Mesenchymal stem cell (in vitro differentiated cells and primary cell): ENCODE data around the gene NXPH1.

Experiments used
- DNase-seq: peaks from one replicate; pipeline ENCODE4 v3.0.0-alpha.2; 2013
- H2AFZ ChIP-seq: one replicate; pipeline ENCODE4 v1.6.1; 2013; ENCODE audit warnings: low read depth, mild to moderate bottlenecking, control low read depth, inconsistent platforms, low read length, moderate library complexity
- H2AK5ac ChIP-seq: 2 replicates; pipeline ENCODE4 v1.6.1; 2013; ENCODE audit warnings: low read length, moderate library complexity, mild to moderate bottlenecking, inconsistent platforms; ENCODE audit not compliant: severe bottlenecking
- H2BK120ac ChIP-seq: one replicate; pipeline ENCODE4 v1.6.1; 2013; ENCODE audit warnings: low read depth, mild to moderate bottlenecking, inconsistent platforms, low read length, moderate library complexity
- H2BK12ac ChIP-seq, 2 experiments: one replicate each; pipeline ENCODE4 v1.6.1; 2013; ENCODE audit warnings: inconsistent platforms in 2 of 2, low read length in 2 of 2, mild to moderate bottlenecking in 2 of 2, moderate library complexity in 2 of 2, control low read depth in 1 of 2
- H2BK15ac ChIP-seq: one replicate; pipeline ENCODE4 v1.6.1; 2013; ENCODE audit warnings: mild to moderate bottlenecking, low read depth, inconsistent platforms; ENCODE audit not compliant: poor library complexity, severe bottlenecking
- H2BK5ac ChIP-seq: 2 replicates; pipeline ENCODE4 v1.6.1; 2013; ENCODE audit warnings: low read depth, mild to moderate bottlenecking, low read length, control low read depth, inconsistent platforms; ENCODE audit not compliant: poor library complexity, severe bottlenecking
- H3K14ac ChIP-seq, 2 experiments: one replicate each; pipeline ENCODE4 v1.6.1; 2013; ENCODE audit warnings: inconsistent platforms in 2 of 2, low read length in 2 of 2, control low read depth in 1 of 2, mild to moderate bottlenecking in 1 of 2, moderate library complexity in 1 of 2
- H3K18ac ChIP-seq, 2 experiments: one replicate each; pipeline ENCODE4 v1.6.1; 2013; ENCODE audit warnings: inconsistent platforms in 2 of 2, low read length in 2 of 2, control low read depth in 1 of 2, low read depth in 1 of 2, mild to moderate bottlenecking in 1 of 2
- H3K23ac ChIP-seq, 2 experiments: one replicate each; pipeline ENCODE4 v1.6.1; 2013; ENCODE audit warnings: inconsistent platforms in 2 of 2, low read length in 2 of 2, mild to moderate bottlenecking in 2 of 2, moderate library complexity in 2 of 2, control low read depth in 1 of 2
- H3K27ac ChIP-seq: 2 replicates; pipeline ENCODE4 v1.5.1; 2013; ENCODE audit warnings: mild to moderate bottlenecking, moderate library complexity, low read length, control low read depth, inconsistent platforms; ENCODE audit not compliant: poor library complexity, severe bottlenecking
- H3K27me3 ChIP-seq, 2 experiments: 2 replicates each; pipeline versions ENCODE4 v1.6.1 to v1.7.0; 2013; ENCODE audit warnings: low read length in 2 of 2, mild to moderate bottlenecking in 2 of 2, moderate library complexity in 2 of 2, control low read depth in 1 of 2, inconsistent platforms in 1 of 2; ENCODE audit not compliant: control insufficient read depth in 1 of 2, insufficient read depth in 1 of 2
- H3K36me3 ChIP-seq, 2 experiments: 2 replicates each; pipeline versions ENCODE4 v1.6.1 to v1.7.0; 2013; ENCODE audit warnings: low read length in 2 of 2, control low read depth in 1 of 2, inconsistent platforms in 1 of 2, low read depth in 1 of 2, mild to moderate bottlenecking in 1 of 2; ENCODE audit not compliant: insufficient read depth in 2 of 2, control insufficient read depth in 1 of 2
- H3K4ac ChIP-seq, 2 experiments: one replicate each; pipeline ENCODE4 v1.6.1; 2013; ENCODE audit warnings: inconsistent platforms in 2 of 2, low read length in 2 of 2, mild to moderate bottlenecking in 2 of 2, moderate library complexity in 2 of 2, control low read depth in 1 of 2, low read depth in 1 of 2
- H3K4me1 ChIP-seq: 2 replicates; pipeline ENCODE4 v1.6.1; 2013; ENCODE audit warnings: low read depth, low read length, control low read depth; ENCODE audit not compliant: control insufficient read depth, insufficient read depth
- H3K4me2 ChIP-seq: 2 replicates; pipeline ENCODE4 v1.6.1; 2013; ENCODE audit warnings: low read length, mild to moderate bottlenecking, inconsistent platforms; ENCODE audit not compliant: poor library complexity, severe bottlenecking
- H3K4me3 ChIP-seq, 2 experiments: 2 replicates each; pipeline versions ENCODE4 v1.5.1 to v1.7.0; 2013; ENCODE audit warnings: low read length in 2 of 2, mild to moderate bottlenecking in 2 of 2, control low read depth in 1 of 2, low read depth in 1 of 2; ENCODE audit not compliant: insufficient read depth in 1 of 2
- H3K79me1 ChIP-seq: replicated peaks from 2 replicates; pipeline ENCODE4 v1.6.1; 2013; ENCODE audit warnings: mild to moderate bottlenecking, control low read depth, low read length, inconsistent platforms; ENCODE audit not compliant: poor library complexity, severe bottlenecking
- H3K9ac ChIP-seq: 2 replicates; pipeline ENCODE4 v1.7.0; 2013; ENCODE audit warnings: mild to moderate bottlenecking, low read length, moderate library complexity
- H3K9me3 ChIP-seq: 2 replicates; pipeline ENCODE4 v1.7.0; 2013; ENCODE audit warnings: mild to moderate bottlenecking, low read length; ENCODE audit not compliant: control insufficient read depth
- H4K8ac ChIP-seq: one replicate; pipeline ENCODE4 v1.6.1; 2013; ENCODE audit warnings: inconsistent platforms, mild to moderate bottlenecking, low read length, moderate library complexity
- H4K91ac ChIP-seq: one replicate; pipeline ENCODE4 v1.6.1; 2013; ENCODE audit warnings: mild to moderate bottlenecking, low read length, inconsistent platforms
- WGBS: methylation state at CpG from one replicate; pipeline ENCODE4 v1.1.7; 2013; ENCODE audit warnings: mixed read lengths; 5-methylcytosine and 5-hydroxymethylcytosine counted together

Gene NXPH1

DNA sequence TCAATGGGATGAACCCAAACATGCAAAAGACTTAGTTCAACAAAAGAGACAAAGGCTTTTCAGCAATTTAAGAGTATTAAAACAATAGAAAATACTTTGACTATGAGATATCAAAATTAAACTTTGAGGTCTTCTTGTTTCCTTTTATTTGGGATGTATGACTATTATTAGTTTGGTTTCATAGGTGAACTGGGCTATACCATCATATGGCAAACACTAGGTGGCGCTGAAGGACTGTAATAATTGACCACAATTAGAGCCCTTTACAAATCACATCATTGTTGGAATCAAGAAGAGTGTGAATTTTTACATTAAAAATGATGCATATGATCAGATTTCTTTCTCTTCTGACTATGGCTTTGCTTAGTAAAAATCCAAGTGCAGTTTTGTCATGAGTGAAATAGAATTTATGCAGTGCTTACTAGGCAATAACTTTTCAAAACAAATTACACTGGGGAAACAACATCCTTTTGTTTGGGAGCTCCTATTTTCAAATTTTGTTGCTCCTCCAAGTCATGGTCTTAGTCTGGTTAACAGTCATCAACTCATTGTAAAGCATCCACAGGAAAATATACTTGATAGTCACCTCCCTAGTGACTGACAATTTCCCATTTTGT lies 14.7 kb upstream of the NXPH1 start:
- DNase-seq, result peak; percentile 63
- no CpG with 5 or more reads among the region's 1 CpG for WGBS
- Histone ChIP-seq H3K9me3 (no peaks in the 10 kb centered on the region), H3K36me3 (no peaks in the 10 kb centered on the region), H3K4me2 (no peak overlapping the region), H2BK120ac (no peak overlapping the region), H3K4ac (no peak overlapping the region), H2BK5ac (no peak overlapping the region), H3K9ac (no peak overlapping the region), H2BK12ac (no peak overlapping the region), H3K18ac (no peak overlapping the region), H3K4me1 (no peaks in the 10 kb centered on the region), H3K27me3 (no peaks in the 10 kb centered on the region), H3K4me3 (no peak overlapping the region), H3K27ac (no peak overlapping the region), H3K23ac (no peak overlapping the region), H4K8ac (no peak overlapping the region), H4K91ac (no peak overlapping the region), H3K79me1 (no peaks in the 10 kb centered on the region), H2BK15ac (no peak overlapping the region), H2AK5ac (no peak overlapping the region), H2AFZ (no peak overlapping the region), H3K14ac (no peak overlapping the region)

- no CpG with 5 or more reads among the region's 1 CpG for WGBS
- peaks cover 0 to 15% of the 10 kb centered on the region in 2 experiments for H3K27me3 ChIP-seq
- no peak overlapping the region for H2BK12ac ChIP-seq
- H3K9ac ChIP-seq, result no peak overlapping the region
- H3K18ac ChIP-seq, result no peak overlapping the region
- H2AFZ ChIP-seq, result no peak overlapping the region
- no peaks in the 10 kb centered on the region for H3K79me1 ChIP-seq
- no peak overlapping the region for H3K27ac ChIP-seq
- H3K4ac ChIP-seq, result no peak overlapping the region
- H2BK120ac ChIP-seq, result no peak overlapping the region
- DNase-seq, result no peak
- no peaks in the 10 kb centered on the region for H3K36me3 ChIP-seq
- no peak overlapping the region for H2AK5ac ChIP-seq
- H4K91ac ChIP-seq, result no peak overlapping the region
- no peaks in the 10 kb centered on the region for H3K4me1 ChIP-seq
- H2BK15ac ChIP-seq, result no peak overlapping the region
- no peak overlapping the region for H2BK5ac ChIP-seq
- no peak overlapping the region for H4K8ac ChIP-seq
- H3K14ac ChIP-seq, result no peak overlapping the region
- H3K23ac ChIP-seq, result no peak overlapping the region
- H3K4me2 ChIP-seq, result no peak overlapping the region
- H3K9me3 ChIP-seq, result no peaks in the 10 kb centered on the region
- no peak overlapping the region for H3K4me3 ChIP-seq
These were observed 11.2 kb upstream of the NXPH1 start for GRCh38 chr7:8422177-8422576.

- Histone ChIP-seq H3K18ac (no peak overlapping the region), H3K4ac (no peak overlapping the region), H2BK15ac (no peak overlapping the region), H2AFZ (no peak overlapping the region), H3K4me2 (no peak overlapping the region), H2BK12ac (no peak overlapping the region), H2AK5ac (no peak overlapping the region), H4K8ac (no peak overlapping the region), H4K91ac (no peak overlapping the region), H3K79me1 (no peaks in the 10 kb centered on the region), H3K27me3 (peaks cover 0 to 15% of the 10 kb centered on the region in 2 experiments), H3K23ac (no peak overlapping the region), H3K36me3 (no peaks in the 10 kb centered on the region), H3K9ac (no peak overlapping the region), H3K27ac (no peak overlapping the region), H2BK5ac (no peak overlapping the region), H3K4me3 (no peak overlapping the region), H3K9me3 (no peaks in the 10 kb centered on the region), H3K4me1 (no peaks in the 10 kb centered on the region), H3K14ac (no peak overlapping the region), H2BK120ac (no peak overlapping the region)
- DNase-seq, result no peak
- 91% methylated on average over 2 of the region's 2 CpGs for WGBS
These were observed 10.4 kb upstream of the NXPH1 start for GRCh38 chr7:8423057-8423456.

DNA sequence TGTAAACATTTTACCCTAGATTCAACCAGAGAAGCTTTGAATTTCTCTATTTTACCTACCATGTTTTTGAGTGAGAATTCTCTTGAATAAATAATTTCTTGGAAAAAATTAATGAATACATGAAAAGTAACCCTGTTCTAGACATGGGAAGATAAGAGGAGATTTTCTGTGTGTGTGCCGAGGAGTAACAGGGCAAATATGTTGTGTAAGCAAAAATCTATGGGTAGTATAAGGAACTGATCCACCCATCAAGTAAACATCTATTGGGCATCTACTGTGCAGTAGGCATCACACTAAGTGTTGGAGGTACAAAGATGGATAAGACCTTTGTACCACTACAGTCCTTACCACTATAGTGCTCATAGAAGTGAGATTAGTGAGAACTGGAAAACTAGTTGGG lies 8.2 kb upstream of the NXPH1 start:
- no peak overlapping the region for H3K4ac ChIP-seq
- H3K9ac ChIP-seq, result no peak overlapping the region
- H3K79me1 ChIP-seq, result no peaks in the 10 kb centered on the region
- no peak overlapping the region for H2BK5ac ChIP-seq
- H3K23ac ChIP-seq, result no peak overlapping the region
- no peak overlapping the region for H3K27ac ChIP-seq
- H3K36me3 ChIP-seq, result no peaks in the 10 kb centered on the region
- peaks cover 0 to 15% of the 10 kb centered on the region in 2 experiments for H3K27me3 ChIP-seq
- no peak overlapping the region for H4K8ac ChIP-seq
- no peak overlapping the region for H3K4me3 ChIP-seq
- 78% methylated on average over 1 of the region's 1 CpG for WGBS
- no peak for DNase-seq
- H2BK12ac ChIP-seq, result no peak overlapping the region
- no peaks in the 10 kb centered on the region for H3K4me1 ChIP-seq
- H3K9me3 ChIP-seq, result no peaks in the 10 kb centered on the region
- no peak overlapping the region for H2BK120ac ChIP-seq
- H3K18ac ChIP-seq, result no peak overlapping the region
- no peak overlapping the region for H4K91ac ChIP-seq
- H2BK15ac ChIP-seq, result no peak overlapping the region
- no peak overlapping the region for H3K4me2 ChIP-seq
- H2AK5ac ChIP-seq, result no peak overlapping the region
- no peak overlapping the region for H2AFZ ChIP-seq
- H3K14ac ChIP-seq, result no peak overlapping the region
